Hematopoietic multipotent progenitor cell (in vitro differentiated cells): ENCODE data around the gene ANP32E. TPM values are rescaled to one million over a fixed set of nuclear protein-coding genes. Genes with fewer than 3 reads are reported as not detected.

ENCODE experiments used
- DNase-seq, 3 donors: peaks; one replicate each; pipeline ENCODE4 v3.0.0-alpha.2; 2011 to 2015; ENCODE audit warnings: low read depth in 2 of 3, low spot score in 2 of 3
- total RNA-seq: library from RNA; depleted of rRNA; stranded (reverse); fragments of >200 nt; gene quantifications from one replicate; pipeline ENCODE4 v1.2.3, GENCODE V29; 2012

Gene ANP32E
- 4.8 TPM for total RNA-seq

- DNase-seq, result peak; percentile 87 to 99 (median 98)
These were observed at the start of gene ANP32E for GRCh38 chr1:150235852-150236613. ANP32E (minus strand) TSS chr1:150236112; CDS start chr1:150235786, 326 bp downstream.

DNA sequence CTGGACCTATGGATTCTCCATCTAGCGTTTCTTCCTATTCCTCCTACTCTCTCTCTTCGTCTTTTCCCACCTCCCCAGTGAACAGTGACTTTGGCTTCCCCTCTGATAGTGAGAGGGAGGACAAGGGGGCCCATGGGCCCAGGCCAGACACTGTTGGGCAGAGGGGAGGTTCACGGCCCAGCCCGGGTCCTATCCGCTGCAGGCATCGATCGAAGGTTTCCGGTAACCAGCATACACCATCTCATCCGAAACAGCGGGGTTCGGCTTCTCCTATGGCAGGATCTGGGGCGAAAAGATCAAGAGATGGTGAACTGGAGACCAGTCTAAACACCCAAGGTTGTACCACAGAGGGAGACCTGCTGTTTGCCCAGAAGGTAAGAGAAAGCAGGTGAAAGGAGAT lies 47.3 kb upstream of the ANP32E start:
- DNase-seq, result no peak

- DNase-seq, result no peak
These were observed 46.6 kb upstream of the ANP32E start for GRCh38 chr1:150282558-150282958.

- peak; percentile 60 to 95 (median 91) for DNase-seq
These were observed 46.0 kb upstream of the ANP32E start, which contains the start of gene CIART for GRCh38 chr1:150281758-150282557. CIART (plus strand) TSS chr1:150282554; CDS start chr1:150283268, 714 bp downstream.

DNA sequence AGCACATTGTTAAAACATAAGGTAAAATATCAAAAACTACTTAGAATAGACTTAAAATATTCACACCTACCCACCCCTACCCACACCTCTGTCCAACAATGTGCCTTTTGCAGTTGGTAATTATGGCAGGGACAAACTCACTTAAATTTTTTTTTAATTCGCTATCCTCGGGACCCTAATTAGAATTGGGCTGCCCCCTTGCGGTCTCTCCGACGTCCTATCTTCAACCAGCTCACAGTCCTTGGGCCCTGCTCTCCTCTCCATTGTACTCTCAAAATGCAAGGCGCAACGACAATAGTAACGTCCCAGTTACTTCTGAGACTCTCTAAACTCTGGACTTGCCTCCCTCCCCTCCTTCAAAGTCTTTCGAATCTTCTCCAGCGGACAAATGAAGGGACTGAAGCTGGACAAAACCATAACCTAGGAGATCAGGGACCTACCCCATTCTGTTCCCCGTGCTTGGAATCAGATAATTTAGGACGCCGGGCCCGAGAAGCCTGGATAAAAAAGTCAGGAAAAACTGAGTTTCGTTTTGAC lies 45.4 kb upstream of the ANP32E start:
- DNase-seq, result peak; percentile 25 to 86 (median 77)

- DNase-seq, result no peak
These were observed 44.3 kb upstream of the ANP32E start for GRCh38 chr1:150280138-150280707.

DNA sequence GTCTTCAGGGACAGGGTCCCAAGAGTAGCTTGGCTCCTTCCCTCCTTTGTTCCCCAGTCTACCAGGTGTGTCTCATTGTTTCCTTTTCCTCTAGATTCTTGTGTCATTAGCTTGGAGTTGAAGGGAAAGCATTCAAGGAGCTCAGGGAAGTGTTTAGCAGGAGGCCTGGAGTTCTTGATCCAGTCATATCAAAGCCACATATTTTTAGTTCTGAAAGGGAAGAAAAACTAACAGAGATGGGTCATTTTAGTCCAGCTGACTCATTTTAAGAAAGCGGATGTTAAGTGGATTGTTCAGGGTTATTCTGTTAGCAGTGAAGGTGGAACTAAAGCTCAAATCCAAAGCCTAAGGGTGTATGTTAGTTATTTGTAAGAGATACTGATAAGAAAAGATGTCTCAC lies 37.4 kb upstream of the ANP32E start:
- no peak for DNase-seq

DNA sequence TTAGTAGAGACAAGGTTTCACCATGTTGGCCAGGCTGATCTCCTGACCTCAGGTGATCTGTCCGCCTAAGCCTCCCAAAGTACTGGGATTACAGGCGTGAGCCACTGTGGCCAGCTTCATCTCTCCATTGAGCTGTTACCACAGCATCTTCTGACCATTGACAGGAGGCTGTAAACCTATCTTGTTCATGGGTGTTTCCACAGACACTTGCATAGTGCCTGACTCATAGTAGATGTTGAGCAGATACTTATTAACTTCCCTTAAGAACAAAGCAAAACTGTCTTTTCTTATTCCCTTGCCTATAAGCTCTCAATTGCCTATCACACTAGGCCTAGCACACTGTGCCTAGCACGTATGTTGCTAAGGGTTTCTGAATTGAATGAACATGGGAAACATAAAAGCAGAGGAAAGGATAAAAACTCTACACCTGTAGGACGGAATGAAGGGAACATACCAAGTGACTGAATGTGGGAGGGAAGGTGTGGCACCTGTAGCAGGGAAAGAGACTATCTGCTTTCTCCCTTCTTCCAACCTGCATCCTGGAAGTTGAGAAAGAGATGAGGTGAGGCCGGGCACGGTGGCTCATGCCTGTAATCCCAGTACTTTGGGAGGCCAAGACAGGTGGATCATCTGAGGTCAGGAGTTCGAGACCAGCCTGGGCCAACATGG lies 35.5 kb upstream of the ANP32E start:
- no peak for DNase-seq

DNA sequence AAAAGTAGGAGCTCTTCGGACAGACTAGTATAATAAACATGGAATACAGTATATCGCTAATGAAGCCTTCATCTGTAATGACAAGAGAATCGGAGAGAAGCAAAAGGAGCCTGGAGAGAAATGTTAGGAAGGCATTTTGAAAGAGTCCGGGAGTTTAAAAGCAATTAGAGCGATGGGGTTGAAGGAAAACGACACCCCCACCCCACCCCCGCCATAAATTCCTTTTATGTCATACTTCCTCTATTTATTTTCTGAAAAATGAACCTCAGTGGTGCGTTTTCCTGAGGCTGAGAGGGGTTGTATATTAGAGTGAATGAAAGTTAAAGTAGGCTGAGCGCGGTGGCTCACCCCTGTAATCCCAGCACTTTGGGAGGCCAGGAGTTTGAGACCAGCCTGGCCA lies 33.5 kb upstream of the ANP32E start:
- DNase-seq, result peak in 1 of 3 donors; percentile 38

DNA sequence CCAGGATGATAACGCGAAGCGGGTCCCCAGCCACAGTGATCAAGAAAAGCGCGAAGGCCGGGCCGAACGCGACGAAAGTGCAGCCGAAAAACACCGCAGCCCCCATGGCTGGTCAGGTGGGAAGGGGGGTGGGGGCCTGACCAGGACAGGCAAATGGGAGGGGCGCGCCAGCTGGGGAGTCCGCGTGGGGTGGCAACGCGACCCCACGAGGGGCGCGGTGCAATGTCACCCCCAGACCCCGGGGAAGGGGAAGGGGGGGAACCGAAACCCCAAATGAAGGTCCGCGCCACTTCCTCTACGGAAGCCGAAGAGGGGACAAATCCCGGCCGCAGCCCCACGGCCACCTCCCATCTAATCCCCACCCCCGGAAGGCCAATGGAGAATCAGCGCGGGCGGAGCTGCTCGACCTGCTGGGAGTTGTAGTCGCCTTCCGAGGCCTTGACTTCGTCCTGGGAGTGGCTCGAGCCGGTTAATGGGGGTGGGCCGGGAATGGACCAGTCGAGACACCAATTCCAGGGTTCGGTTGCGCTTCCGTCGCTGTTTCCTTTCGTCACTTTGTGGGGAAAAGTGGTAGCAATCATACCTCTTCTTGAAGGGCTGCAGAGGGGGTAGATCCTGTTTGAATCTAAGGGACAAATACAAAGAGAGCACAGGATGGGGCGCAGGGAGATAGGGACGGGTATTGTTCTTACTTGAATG lies 32.9 kb upstream of the ANP32E start, which contains the start of gene APH1A:
TSS of gene APH1A (minus strand) at position 312 of the 699 bp plus-strand sequence. CDS start at position 106, 206 bp downstream.
- DNase-seq, result peak; percentile 79 to 98 (median 97)

DNA sequence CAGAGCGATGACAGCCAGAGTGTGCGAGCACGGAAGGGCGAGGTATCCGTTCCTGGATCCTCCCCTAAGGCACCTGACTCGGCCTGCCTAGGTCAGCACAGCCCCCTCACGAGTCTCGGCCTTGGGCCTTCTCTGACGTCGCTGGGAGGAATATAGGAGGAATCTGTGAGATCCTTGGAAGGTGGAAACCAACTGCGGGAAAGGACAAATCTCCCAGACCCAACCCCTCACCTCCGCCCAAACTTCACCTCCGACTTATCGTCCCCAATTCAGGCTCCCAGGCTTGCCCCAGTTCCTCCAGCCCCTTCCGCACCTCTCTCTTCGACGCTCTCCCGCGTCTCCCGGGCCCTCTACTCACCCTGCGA lies 32.4 kb upstream of the ANP32E start:
- peak; percentile 28 to 43 (median 35) for DNase-seq

- no peak for DNase-seq
These were observed 32.0 kb upstream of the ANP32E start for GRCh38 chr1:150267896-150268295.

DNA sequence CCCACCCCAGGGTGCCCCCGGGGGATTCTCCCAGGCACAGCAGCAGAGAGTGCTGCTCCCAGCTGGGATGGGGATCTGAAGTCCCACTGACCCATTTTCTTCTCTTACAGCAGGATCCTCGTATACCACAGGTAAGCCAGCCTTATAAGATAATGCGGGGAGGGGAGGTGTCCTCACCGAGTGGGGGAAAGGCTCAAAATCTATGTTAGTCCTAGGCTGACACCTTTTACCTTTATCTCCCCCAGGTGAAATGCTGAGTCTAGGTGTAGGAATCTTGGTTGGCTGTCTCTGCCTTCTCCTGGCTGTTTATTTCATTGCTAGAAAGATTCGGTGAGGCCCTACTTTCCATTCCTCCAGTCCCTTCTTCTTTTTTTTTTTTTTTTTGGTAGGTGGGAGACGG lies 27.6 kb upstream of the ANP32E start:
- DNase-seq, result no peak

DNA sequence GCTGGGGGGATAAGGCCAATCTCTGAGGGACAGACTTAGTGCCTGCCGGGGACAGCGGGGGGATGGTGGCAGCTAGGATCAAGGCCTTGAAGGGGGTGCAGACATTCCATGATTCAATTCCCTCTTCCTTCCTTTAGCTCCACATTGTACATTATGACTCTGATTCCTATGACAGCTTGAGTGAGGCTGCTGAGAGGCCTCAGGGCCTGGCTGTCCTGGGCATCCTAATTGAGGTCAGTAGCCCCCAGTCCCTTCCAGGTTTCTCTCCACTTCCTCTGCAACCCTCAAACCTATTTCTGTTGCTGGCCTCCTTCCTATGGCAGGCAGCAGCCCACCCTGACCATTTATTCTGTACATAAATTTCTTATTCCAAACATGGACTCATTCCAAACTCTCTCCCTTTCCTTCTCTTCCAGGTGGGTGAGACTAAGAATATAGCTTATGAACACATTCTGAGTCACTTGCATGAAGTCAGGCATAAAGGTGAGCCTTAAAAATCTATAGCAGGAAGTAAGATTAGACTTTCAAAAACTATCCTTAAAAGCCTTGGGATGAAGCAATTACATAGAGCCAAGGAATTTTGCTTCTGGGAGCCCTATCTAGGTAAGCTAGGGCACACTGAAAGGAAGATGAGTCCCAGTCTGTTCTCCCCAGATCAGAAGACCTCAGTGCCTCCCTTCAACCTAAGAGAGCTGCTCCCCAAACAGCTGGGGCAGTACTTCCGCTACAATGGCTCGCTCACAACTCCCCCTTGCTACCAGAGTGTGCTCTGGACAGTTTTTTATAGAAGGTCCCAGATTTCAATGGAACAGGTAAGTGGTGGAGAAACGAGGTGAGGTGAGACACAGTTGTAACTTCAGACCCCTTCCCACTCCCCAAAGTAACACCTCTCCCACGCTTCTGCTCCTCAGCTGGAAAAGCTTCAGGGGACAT lies 26.7 kb upstream of the ANP32E start:
- DNase-seq, result no peak

DNA sequence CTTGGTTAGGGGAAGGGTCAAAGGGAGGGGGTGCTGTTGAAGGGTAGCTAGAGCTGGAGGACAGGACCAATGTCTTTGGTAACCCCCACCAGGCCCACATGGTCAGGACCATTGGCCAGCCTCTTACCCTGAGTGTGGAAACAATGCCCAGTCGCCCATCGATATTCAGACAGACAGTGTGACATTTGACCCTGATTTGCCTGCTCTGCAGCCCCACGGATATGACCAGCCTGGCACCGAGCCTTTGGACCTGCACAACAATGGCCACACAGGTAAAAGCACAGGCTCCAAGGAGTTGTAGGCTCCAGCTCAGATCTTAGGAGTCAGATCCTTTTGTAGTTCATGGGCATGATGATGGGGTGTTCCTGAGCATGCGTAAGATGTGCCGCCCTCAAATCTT lies 25.5 kb upstream of the ANP32E start:
- no peak for DNase-seq

GRCh38 chr1:150259758-150260669 lies 24.1 kb upstream of the ANP32E start:
- no peak for DNase-seq

GRCh38 chr1:150259217-150259616 lies 23.3 kb upstream of the ANP32E start:
- no peak for DNase-seq
